Epithelial cell of proximal tubule (primary cell): ENCODE results near the gene HSBP1. TPM values are rescaled to one million over a fixed set of nuclear protein-coding genes. Genes with fewer than 3 reads are reported as not detected.
A peak's percentile ranks its signal among the peaks of the same experiment; 100 is the strongest.

Experiments
- DNase-seq: peaks from one replicate; pipeline ENCODE4 v3.0.0-alpha.2; 2011; ENCODE audit warnings: low read depth
- H3K4me3 ChIP-seq: 2 replicates; pipeline ENCODE4 v1.5.1; 2011; ENCODE audit warnings: low read depth, mild to moderate bottlenecking, low read length
- total RNA-seq: library from RNA; depleted of rRNA; stranded (reverse); fragments of >200 nt; gene quantifications from 2 replicates; pipeline ENCODE4 v1.2.3, GENCODE V29; 2015
- TF ChIP-seq, protein P1 (sequence below): conservative IDR thresholded peaks from 2 replicates; pipeline ENCODE4 v1.5.1; 2012; ENCODE audit warnings: low read depth, mild to moderate bottlenecking, low read length

Gene HSBP1
- total RNA-seq, 1 donor from 2014 or later = 119 TPM

DNA sequence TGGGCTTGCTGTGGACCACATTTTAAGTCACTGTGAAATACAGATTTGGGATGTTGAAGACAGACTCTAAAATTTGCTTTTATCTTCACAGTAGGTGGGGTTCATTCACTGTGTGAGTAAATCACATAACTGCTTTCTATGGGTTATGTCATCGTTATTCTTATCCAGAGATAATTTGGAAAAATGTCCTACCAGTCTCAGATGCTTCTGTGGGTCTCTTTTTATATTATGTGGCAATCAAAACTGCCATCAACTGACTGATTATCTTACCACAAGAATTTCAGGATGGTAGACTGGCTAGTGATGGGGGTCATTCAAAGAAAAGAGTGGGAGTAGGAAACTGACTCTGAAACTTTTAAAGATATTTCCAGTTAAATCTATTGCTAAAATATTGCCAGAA, 3.1 kb downstream of the HSBP1 start:
- H3K4me3 ChIP-seq = no peak overlapping the region
- DNase-seq = no peak
- TF ChIP-seq, protein P1, sequence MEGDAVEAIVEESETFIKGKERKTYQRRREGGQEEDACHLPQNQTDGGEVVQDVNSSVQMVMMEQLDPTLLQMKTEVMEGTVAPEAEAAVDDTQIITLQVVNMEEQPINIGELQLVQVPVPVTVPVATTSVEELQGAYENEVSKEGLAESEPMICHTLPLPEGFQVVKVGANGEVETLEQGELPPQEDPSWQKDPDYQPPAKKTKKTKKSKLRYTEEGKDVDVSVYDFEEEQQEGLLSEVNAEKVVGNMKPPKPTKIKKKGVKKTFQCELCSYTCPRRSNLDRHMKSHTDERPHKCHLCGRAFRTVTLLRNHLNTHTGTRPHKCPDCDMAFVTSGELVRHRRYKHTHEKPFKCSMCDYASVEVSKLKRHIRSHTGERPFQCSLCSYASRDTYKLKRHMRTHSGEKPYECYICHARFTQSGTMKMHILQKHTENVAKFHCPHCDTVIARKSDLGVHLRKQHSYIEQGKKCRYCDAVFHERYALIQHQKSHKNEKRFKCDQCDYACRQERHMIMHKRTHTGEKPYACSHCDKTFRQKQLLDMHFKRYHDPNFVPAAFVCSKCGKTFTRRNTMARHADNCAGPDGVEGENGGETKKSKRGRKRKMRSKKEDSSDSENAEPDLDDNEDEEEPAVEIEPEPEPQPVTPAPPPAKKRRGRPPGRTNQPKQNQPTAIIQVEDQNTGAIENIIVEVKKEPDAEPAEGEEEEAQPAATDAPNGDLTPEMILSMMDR = no peak

DNA sequence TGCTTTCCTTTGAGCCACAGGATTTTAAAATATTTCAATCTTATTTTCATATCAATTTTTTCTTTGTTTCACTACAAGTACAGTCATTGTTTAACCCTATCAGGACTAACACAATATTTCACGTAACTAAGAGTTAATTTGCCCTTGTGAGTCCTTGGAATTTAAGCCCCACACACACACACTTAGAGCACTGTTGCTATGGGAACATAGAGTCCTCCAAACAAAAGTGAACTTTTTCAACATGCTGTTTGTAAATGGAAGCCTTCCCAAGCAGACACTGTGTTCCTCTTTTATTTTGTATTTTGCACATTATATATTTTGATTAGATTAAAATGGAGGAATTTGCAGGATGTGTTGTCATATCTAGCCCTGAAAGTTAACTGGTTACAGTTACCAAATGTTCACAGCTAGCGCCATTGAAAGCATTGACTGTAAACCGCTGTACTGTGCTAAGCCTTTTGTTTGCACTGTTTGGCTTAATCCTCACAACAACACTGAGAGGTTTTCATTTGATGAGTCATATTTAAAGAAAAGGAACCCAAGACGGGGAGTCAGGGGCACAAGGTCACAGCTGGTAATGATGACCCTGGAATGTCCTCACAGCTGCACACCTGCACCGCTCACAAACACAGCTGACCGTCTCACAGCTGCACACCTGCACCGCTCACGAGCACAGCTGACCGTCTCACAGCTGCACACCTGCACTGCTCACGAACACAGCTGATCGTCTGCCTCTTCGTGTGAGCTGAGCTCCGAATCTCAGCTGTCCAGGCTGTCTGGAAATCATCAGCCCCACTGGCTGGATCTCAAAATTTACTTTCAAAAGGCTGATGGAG, 6.3 kb downstream of the HSBP1 start:
- DNase-seq = peak; percentile 51
- H3K4me3 ChIP-seq = no peak overlapping the region

DNA sequence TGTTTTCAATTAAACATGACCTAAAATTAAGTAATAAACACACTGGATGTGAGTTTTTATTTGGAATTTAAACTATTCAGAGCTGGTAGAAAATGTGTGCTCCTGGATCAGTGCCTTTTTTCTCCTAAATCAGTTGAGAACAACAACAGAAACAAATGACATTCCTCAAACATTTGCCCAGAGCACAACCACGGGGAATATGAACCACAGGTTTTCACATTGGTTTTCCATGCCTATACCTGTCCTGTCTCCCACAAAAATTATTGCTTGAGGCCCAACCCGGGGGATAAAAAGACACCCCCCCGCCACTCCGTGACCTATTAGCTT, 6.8 kb downstream of the HSBP1 start:
- DNase-seq = no peak
- TF ChIP-seq, protein P1 = no peak
- H3K4me3 ChIP-seq = no peak overlapping the region

More for the DNA sequence above, 6.3 kb downstream of the HSBP1 start:
- TF ChIP-seq, protein P1 = no peak

DNA sequence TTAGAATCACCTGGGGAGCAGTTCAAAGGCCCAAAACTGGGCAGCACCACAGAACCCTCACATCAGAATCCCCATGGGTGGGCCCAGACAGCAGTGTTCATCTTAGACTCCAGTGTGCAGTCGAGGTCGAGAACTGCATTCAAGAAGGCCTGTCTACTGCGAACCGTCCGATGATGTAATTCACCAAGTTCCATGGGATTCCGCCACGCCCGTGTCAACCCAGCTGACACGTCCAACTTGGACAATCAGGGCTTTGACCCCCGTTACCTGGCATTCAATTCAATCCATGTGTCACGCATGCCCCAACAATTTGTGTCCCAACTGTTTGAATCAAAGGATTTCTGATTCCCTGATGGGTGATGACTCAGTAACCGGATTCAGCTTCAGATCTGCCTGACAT, 9.2 kb downstream of the HSBP1 start:
- TF ChIP-seq, protein P1 = no peak
- H3K4me3 ChIP-seq = no peak overlapping the region
- DNase-seq = no peak

DNA sequence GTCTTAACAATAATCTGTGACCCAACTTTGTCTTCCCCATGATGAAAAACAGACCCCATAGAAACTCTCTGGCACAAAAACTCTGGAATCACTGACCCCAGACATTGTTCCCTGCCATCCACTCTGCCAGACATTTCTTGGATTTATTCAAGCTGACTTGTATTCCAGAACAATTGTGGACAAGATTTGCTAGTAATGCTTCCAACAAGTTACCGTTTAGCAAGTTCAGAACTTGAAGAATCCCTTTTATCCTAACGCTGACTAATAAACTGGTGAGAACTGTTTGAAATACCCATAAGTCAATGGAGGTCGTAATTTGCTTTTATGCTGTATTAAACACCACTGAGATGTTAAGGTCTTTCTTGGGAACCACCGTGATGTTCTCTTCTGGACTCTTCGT, 10.5 kb downstream of the HSBP1 start:
- DNase-seq = peak; percentile 64
- TF ChIP-seq, protein P1 = no peak
- H3K4me3 ChIP-seq = no peak overlapping the region

DNA sequence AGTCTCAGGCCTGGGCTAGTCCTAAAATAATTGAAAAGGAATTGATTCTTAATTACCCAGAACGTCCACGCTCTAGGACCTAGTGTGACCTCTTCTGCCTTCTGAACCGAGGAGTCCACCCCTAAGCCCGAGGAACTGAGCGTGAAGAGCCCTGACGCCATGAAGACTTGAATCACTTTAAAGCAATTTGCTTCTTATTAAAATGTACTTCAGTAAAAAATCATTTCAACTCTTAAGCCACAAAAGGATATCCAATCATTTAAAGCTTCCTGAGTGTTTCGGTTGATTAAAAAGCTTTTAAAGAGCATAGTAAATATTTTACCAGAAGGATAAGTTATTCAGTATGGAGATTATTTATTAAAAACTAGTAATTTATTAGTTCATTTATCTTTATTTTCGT, 11.6 kb downstream of the HSBP1 start:
- TF ChIP-seq, protein P1 = no peak
- no peak overlapping the region for H3K4me3 ChIP-seq
- peak; percentile 33 for DNase-seq
